Measurements from ENCODE around the gene NHEJ1. TPM values are rescaled to one million over a fixed set of nuclear protein-coding genes. Genes with fewer than 3 reads are reported as not detected.

Gene NHEJ1
- total RNA-seq, 4 donors from 2014 or later, result 13.2 to 20.9 (median 18.4) TPM

GRCh38 chr2:219122202-219122980, 38.2 kb downstream of the NHEJ1 start:
- intact Hi-C loops (cut with DNase I; ENCODE audit: low total_unique reads), result no loop called here
- H3K4me3 ChIP-seq (ENCODE audit: low read depth, poor library complexity, severe bottlenecking), result no peak overlapping the region
- no peak for DNase-seq (ENCODE audit: low spot score in 2 of 2)
- WGBS, 2 donors, result 57 to 62% methylated on average over 5 of the region's 5 CpGs
- TF ChIP-seq CTCF (IDR thresholded peaks at IDR 0.05), result no peak
- no peak for TF ChIP-seq POLR2A (IDR thresholded peaks at IDR 0.05)

- H3K4me3 ChIP-seq (ENCODE audit: low read depth, poor library complexity, severe bottlenecking), result no peak overlapping the region
- no peak for TF ChIP-seq POLR2A (IDR thresholded peaks at IDR 0.05)
- no peak for TF ChIP-seq CTCF (IDR thresholded peaks at IDR 0.05)
- intact Hi-C loops (cut with DNase I; ENCODE audit: low total_unique reads), result no loop called here
- DNase-seq (ENCODE audit: low spot score in 2 of 2), result no peak
These were observed 40.5 kb downstream of the NHEJ1 start for GRCh38 chr2:219120082-219120481.

GRCh38 chr2:219119422-219120043, 41.1 kb downstream of the NHEJ1 start:
- intact Hi-C loops (cut with DNase I; ENCODE audit: low total_unique reads), result no loop called here
- TF ChIP-seq POLR2A (IDR thresholded peaks at IDR 0.05) (no peak), CTCF (IDR thresholded peaks at IDR 0.05) (no peak)
- WGBS, 2 donors, result 55 to 60% methylated on average over 7 of the region's 7 CpGs
- peak in 1 of 2 donors; percentile 46 for DNase-seq (ENCODE audit: low spot score in 2 of 2)
- no peak overlapping the region for H3K4me3 ChIP-seq (ENCODE audit: low read depth, poor library complexity, severe bottlenecking)

GRCh38 chr2:219118504-219118903, 42.1 kb downstream of the NHEJ1 start:
- no peak for TF ChIP-seq POLR2A (IDR thresholded peaks at IDR 0.05)
- TF ChIP-seq CTCF (IDR thresholded peaks at IDR 0.05), result no peak
- intact Hi-C loops (cut with DNase I; ENCODE audit: low total_unique reads), result no loop called here
- 73 to 83% methylated on average over 12 of the region's 12 CpGs for WGBS, 2 donors
- no peak for DNase-seq (ENCODE audit: low spot score in 2 of 2)
- H3K4me3 ChIP-seq (ENCODE audit: low read depth, poor library complexity, severe bottlenecking), result no peak overlapping the region

- intact Hi-C loops (cut with DNase I; ENCODE audit: low total_unique reads), result no loop called here
- 71 to 78% methylated on average over 8 of the region's 8 CpGs for WGBS, 2 donors
- DNase-seq (ENCODE audit: low spot score in 2 of 2), result no peak
- TF ChIP-seq POLR2A (IDR thresholded peaks at IDR 0.05), result no peak
- no peak overlapping the region for H3K4me3 ChIP-seq (ENCODE audit: low read depth, poor library complexity, severe bottlenecking)
These were observed 43.6 kb downstream of the NHEJ1 start for GRCh38 chr2:219116776-219117646.
